ENCODE results near the gene DCLRE1C.

- TF ChIP-seq POLR2A (IDR thresholded peaks at IDR 0.05) (no peak), CTCF (IDR thresholded peaks at IDR 0.05) (no peak)
Observed at GRCh38 chr10:14982744-14983143, 28.8 kb upstream of the DCLRE1C start.

All from adrenal gland (tissue), 5 donors.